Measurements from ENCODE around the gene ANKRD55.

- TF ChIP-seq, protein P1, sequence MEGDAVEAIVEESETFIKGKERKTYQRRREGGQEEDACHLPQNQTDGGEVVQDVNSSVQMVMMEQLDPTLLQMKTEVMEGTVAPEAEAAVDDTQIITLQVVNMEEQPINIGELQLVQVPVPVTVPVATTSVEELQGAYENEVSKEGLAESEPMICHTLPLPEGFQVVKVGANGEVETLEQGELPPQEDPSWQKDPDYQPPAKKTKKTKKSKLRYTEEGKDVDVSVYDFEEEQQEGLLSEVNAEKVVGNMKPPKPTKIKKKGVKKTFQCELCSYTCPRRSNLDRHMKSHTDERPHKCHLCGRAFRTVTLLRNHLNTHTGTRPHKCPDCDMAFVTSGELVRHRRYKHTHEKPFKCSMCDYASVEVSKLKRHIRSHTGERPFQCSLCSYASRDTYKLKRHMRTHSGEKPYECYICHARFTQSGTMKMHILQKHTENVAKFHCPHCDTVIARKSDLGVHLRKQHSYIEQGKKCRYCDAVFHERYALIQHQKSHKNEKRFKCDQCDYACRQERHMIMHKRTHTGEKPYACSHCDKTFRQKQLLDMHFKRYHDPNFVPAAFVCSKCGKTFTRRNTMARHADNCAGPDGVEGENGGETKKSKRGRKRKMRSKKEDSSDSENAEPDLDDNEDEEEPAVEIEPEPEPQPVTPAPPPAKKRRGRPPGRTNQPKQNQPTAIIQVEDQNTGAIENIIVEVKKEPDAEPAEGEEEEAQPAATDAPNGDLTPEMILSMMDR (conservative IDR thresholded peaks at IDR 0.05): no peak
- TF ChIP-seq EZH2 (IDR thresholded peaks at IDR 0.05; ENCODE audit: low read depth): no peak
These were observed 18.9 kb upstream of the ANKRD55 start for GRCh38 chr5:56251918-56252553.

Measured in PC-9 (cell line).